ENCODE results near the gene CAPNS2.

- TF ChIP-seq TAF1 (IDR thresholded peaks at IDR 0.05; ENCODE audit: borderline replicate concordance, low read depth, low read length), result no peak
- TF ChIP-seq POLR2AphosphoS5 (IDR thresholded peaks at IDR 0.05; ENCODE audit: low read depth, low read length), result no peak
- TF ChIP-seq POLR2A (IDR thresholded peaks at IDR 0.05; ENCODE audit: low read depth, low read length), result no peak
Measured at GRCh38 chr16:55605754-55606336, 39.4 kb downstream of the CAPNS2 start.
